D341Med (cell line): ENCODE results near the gene CANT1.
"Not testable (repeated sequence)": the region's sequence is repeated elsewhere in the genome, so short reads cannot be mapped to it uniquely, and the experiment has no call there.

Experiments used
- DNase-seq: peaks from one replicate; pipeline ENCODE4 v3.0.0; 2012; ENCODE audit warnings: low spot score

The CANT1 gene

GRCh38 chr17:79043191-79043930, 33.8 kb upstream of the CANT1 start:
- no peak for DNase-seq

- peak; percentile 90 for DNase-seq
Measured at GRCh38 chr17:79042421-79043190, 33.0 kb upstream of the CANT1 start.

- DNase-seq: no peak
Measured at GRCh38 chr17:79041723-79042420, 32.3 kb upstream of the CANT1 start.

- DNase-seq: peak; percentile 20
Measured at GRCh38 chr17:79041041-79041570, 31.5 kb upstream of the CANT1 start.

- no peak for DNase-seq
Measured at GRCh38 chr17:79039886-79040285, 30.3 kb upstream of the CANT1 start.

- no peak for DNase-seq
Measured at GRCh38 chr17:79039171-79039570, 29.6 kb upstream of the CANT1 start.

- DNase-seq: peak; percentile 26
Measured at GRCh38 chr17:79038545-79039135, 29.1 kb upstream of the CANT1 start.

GRCh38 chr17:79036596-79036995, 27.0 kb upstream of the CANT1 start:
- DNase-seq: peak; percentile 62

- DNase-seq: no peak
Measured at GRCh38 chr17:79036181-79036580, 26.6 kb upstream of the CANT1 start.

GRCh38 chr17:79035686-79036085, 26.1 kb upstream of the CANT1 start:
- no peak for DNase-seq

GRCh38 chr17:79034931-79035485, 25.4 kb upstream of the CANT1 start:
- no peak for DNase-seq

GRCh38 chr17:79033741-79034501, 24.4 kb upstream of the CANT1 start:
- peak; percentile 48 for DNase-seq

GRCh38 chr17:79033046-79033616, 23.6 kb upstream of the CANT1 start:
- DNase-seq: no peak

- DNase-seq: no peak
Measured at GRCh38 chr17:79031996-79032875, 22.7 kb upstream of the CANT1 start.

- DNase-seq: not testable (repeated sequence)
Measured at GRCh38 chr17:79030636-79031035, 21.1 kb upstream of the CANT1 start.

GRCh38 chr17:79029327-79030009, 19.9 kb upstream of the CANT1 start:
- peak; percentile 30 for DNase-seq

GRCh38 chr17:79028496-79029326, 19.1 kb upstream of the CANT1 start:
- DNase-seq: peak; percentile 70

- DNase-seq: peak; percentile 48
Measured at GRCh38 chr17:79027925-79028491, 18.4 kb upstream of the CANT1 start.
